ENCODE results near the gene FLAD1.
"Not testable (repeated sequence)": the region's sequence is repeated elsewhere in the genome, so short reads cannot be mapped to it uniquely, and the experiment has no call there.

FLAD1 gene

GRCh38 chr1:154978360-154978759 is 4.8 kb upstream of the FLAD1 start:
- H3K4me1 ChIP-seq (ENCODE audit: control insufficient read depth, insufficient read depth, low read length, unreplicated experiment) = peaks cover 15% of the 10 kb centered on the region
- peaks cover 46% of the 10 kb centered on the region for H3K79me2 ChIP-seq (ENCODE audit: control insufficient read depth, insufficient read depth, low read length, unreplicated experiment)
- no peak overlapping the region for H2AFZ ChIP-seq (ENCODE audit: low read length, unreplicated experiment)
- no peak overlapping the region for H3K4me3 ChIP-seq (ENCODE audit: low read depth, low read length)
- H3K36me3 ChIP-seq (ENCODE audit: insufficient read depth, low read length) = peaks cover 8% of the 10 kb centered on the region; the same call in 1 of the 2 replicates
- no peaks in the 10 kb centered on the region for H3K27me3 ChIP-seq (ENCODE audit: insufficient read depth, low read length)
- no peak overlapping the region for H3K27ac ChIP-seq (ENCODE audit: low read depth, low read length)

GRCh38 chr1:154982341-154982740 is 803 bp upstream of the FLAD1 start:
- peaks cover 8% of the 10 kb centered on the region; the same call in 1 of the 2 replicates for H3K36me3 ChIP-seq (ENCODE audit: insufficient read depth, low read length)
- peak overlapping the region; percentile 80 for H3K4me3 ChIP-seq (ENCODE audit: low read depth, low read length)
- peak overlapping the region; percentile 90 for H2AFZ ChIP-seq (ENCODE audit: low read length, unreplicated experiment)

GRCh38 chr1:154983776-154984466 is 777 bp downstream of the FLAD1 start:
- Histone ChIP-seq H2AFZ (ENCODE audit: low read length, unreplicated experiment) (no peak overlapping the region), H3K79me2 (ENCODE audit: control insufficient read depth, insufficient read depth, low read length, unreplicated experiment) (peaks cover 18% of the 10 kb centered on the region), H3K36me3 (ENCODE audit: insufficient read depth, low read length) (peaks cover 10% of the 10 kb centered on the region; the same call in 1 of the 2 replicates), H3K4me3 (ENCODE audit: low read depth, low read length) (peak overlapping the region; percentile 80), H3K4me1 (ENCODE audit: control insufficient read depth, insufficient read depth, low read length, unreplicated experiment) (no peaks in the 10 kb centered on the region), H3K27ac (ENCODE audit: low read depth, low read length) (no peak overlapping the region), H3K27me3 (ENCODE audit: insufficient read depth, low read length) (no peaks in the 10 kb centered on the region)

More at GRCh38 chr1:154982341-154982740, 803 bp upstream of the FLAD1 start:
- peaks cover 4% of the 10 kb centered on the region for H3K4me1 ChIP-seq (ENCODE audit: control insufficient read depth, insufficient read depth, low read length, unreplicated experiment)
- H3K27me3 ChIP-seq (ENCODE audit: insufficient read depth, low read length) = no peaks in the 10 kb centered on the region
- peaks cover 31% of the 10 kb centered on the region for H3K79me2 ChIP-seq (ENCODE audit: control insufficient read depth, insufficient read depth, low read length, unreplicated experiment)
- peak overlapping the region; percentile 26; the same call in 1 of the 2 replicates for H3K27ac ChIP-seq (ENCODE audit: low read depth, low read length)

GRCh38 chr1:154986736-154987135 is 3.6 kb downstream of the FLAD1 start:
- H3K4me3 ChIP-seq (ENCODE audit: low read depth, low read length); H3K27ac ChIP-seq (ENCODE audit: low read depth, low read length); H3K27me3 ChIP-seq (ENCODE audit: insufficient read depth, low read length); H2AFZ ChIP-seq (ENCODE audit: low read length, unreplicated experiment); H3K4me1 ChIP-seq (ENCODE audit: control insufficient read depth, insufficient read depth, low read length, unreplicated experiment); H3K36me3 ChIP-seq (ENCODE audit: insufficient read depth, low read length): not testable (repeated sequence)
- peaks cover 13% of the 10 kb centered on the region for H3K79me2 ChIP-seq (ENCODE audit: control insufficient read depth, insufficient read depth, low read length, unreplicated experiment)

GRCh38 chr1:154987326-154987725 is 4.2 kb downstream of the FLAD1 start:
- Histone ChIP-seq H3K27me3 (ENCODE audit: insufficient read depth, low read length) (no peaks in the 10 kb centered on the region), H3K4me1 (ENCODE audit: control insufficient read depth, insufficient read depth, low read length, unreplicated experiment) (no peaks in the 10 kb centered on the region), H3K4me3 (ENCODE audit: low read depth, low read length) (no peak overlapping the region), H2AFZ (ENCODE audit: low read length, unreplicated experiment) (no peak overlapping the region), H3K27ac (ENCODE audit: low read depth, low read length) (no peak overlapping the region), H3K36me3 (ENCODE audit: insufficient read depth, low read length) (peaks cover 5% of the 10 kb centered on the region; the same call in 1 of the 2 replicates), H3K79me2 (ENCODE audit: control insufficient read depth, insufficient read depth, low read length, unreplicated experiment) (peaks cover 11% of the 10 kb centered on the region)

GRCh38 chr1:154988058-154988954 is 5.2 kb downstream of the FLAD1 start:
- Histone ChIP-seq H3K79me2 (ENCODE audit: control insufficient read depth, insufficient read depth, low read length, unreplicated experiment) (peaks cover 10% of the 10 kb centered on the region), H3K4me3 (ENCODE audit: low read depth, low read length) (no peak overlapping the region), H3K4me1 (ENCODE audit: control insufficient read depth, insufficient read depth, low read length, unreplicated experiment) (peaks cover 8% of the 10 kb centered on the region), H3K27ac (ENCODE audit: low read depth, low read length) (no peak overlapping the region), H2AFZ (ENCODE audit: low read length, unreplicated experiment) (no peak overlapping the region), H3K36me3 (ENCODE audit: insufficient read depth, low read length) (peaks cover 5% of the 10 kb centered on the region; the same call in 1 of the 2 replicates), H3K27me3 (ENCODE audit: insufficient read depth, low read length) (no peaks in the 10 kb centered on the region)

GRCh38 chr1:154989195-154989860 is 6.2 kb downstream of the FLAD1 start:
- H3K79me2 ChIP-seq (ENCODE audit: control insufficient read depth, insufficient read depth, low read length, unreplicated experiment) = no peaks in the 10 kb centered on the region
- H3K4me3 ChIP-seq (ENCODE audit: low read depth, low read length) = no peak overlapping the region
- no peaks in the 10 kb centered on the region for H3K27me3 ChIP-seq (ENCODE audit: insufficient read depth, low read length)
- no peak overlapping the region for H3K27ac ChIP-seq (ENCODE audit: low read depth, low read length)
- H3K4me1 ChIP-seq (ENCODE audit: control insufficient read depth, insufficient read depth, low read length, unreplicated experiment) = peaks cover 18% of the 10 kb centered on the region
- no peak overlapping the region for H2AFZ ChIP-seq (ENCODE audit: low read length, unreplicated experiment)
- H3K36me3 ChIP-seq (ENCODE audit: insufficient read depth, low read length) = peaks cover 5% of the 10 kb centered on the region; the same call in 1 of the 2 replicates

GRCh38 chr1:154990276-154990675 is 7.1 kb downstream of the FLAD1 start:
- no peaks in the 10 kb centered on the region for H3K27me3 ChIP-seq (ENCODE audit: insufficient read depth, low read length)
- no peaks in the 10 kb centered on the region for H3K79me2 ChIP-seq (ENCODE audit: control insufficient read depth, insufficient read depth, low read length, unreplicated experiment)
- no peak overlapping the region for H2AFZ ChIP-seq (ENCODE audit: low read length, unreplicated experiment)
- H3K27ac ChIP-seq (ENCODE audit: low read depth, low read length) = no peak overlapping the region
- H3K4me3 ChIP-seq (ENCODE audit: low read depth, low read length) = no peak overlapping the region
- peaks cover 18% of the 10 kb centered on the region for H3K4me1 ChIP-seq (ENCODE audit: control insufficient read depth, insufficient read depth, low read length, unreplicated experiment)
- H3K36me3 ChIP-seq (ENCODE audit: insufficient read depth, low read length) = peaks cover 5% of the 10 kb centered on the region; the same call in 1 of the 2 replicates

GRCh38 chr1:154992721-154993571 is 9.8 kb downstream of the FLAD1 start:
- Histone ChIP-seq H3K4me3 (ENCODE audit: low read depth, low read length) (no peak overlapping the region), H3K27me3 (ENCODE audit: insufficient read depth, low read length) (no peaks in the 10 kb centered on the region), H3K4me1 (ENCODE audit: control insufficient read depth, insufficient read depth, low read length, unreplicated experiment) (peaks cover 18% of the 10 kb centered on the region), H3K36me3 (ENCODE audit: insufficient read depth, low read length) (peaks cover 2% of the 10 kb centered on the region; the same call in 1 of the 2 replicates), H3K27ac (ENCODE audit: low read depth, low read length) (peak overlapping the region; percentile 47), H3K79me2 (ENCODE audit: control insufficient read depth, insufficient read depth, low read length, unreplicated experiment) (no peaks in the 10 kb centered on the region), H2AFZ (ENCODE audit: low read length, unreplicated experiment) (no peak overlapping the region)
